Urinary bladder (tissue), 4 donors: ENCODE results near the gene SLC12A8. TPM values are rescaled to one million over a fixed set of nuclear protein-coding genes. Genes with fewer than 3 reads are reported as not detected.
A peak's percentile ranks its signal among the peaks of the same experiment; 100 is the strongest.

Experiments
- DNase-seq: peaks from one replicate; pipeline ENCODE4 v3.0.0-alpha.2; 2015; ENCODE audit errors: extremely low spot score
- H3K27ac ChIP-seq: one replicate; pipeline ENCODE4 v1.5.1; 2013; ENCODE audit warnings: low read depth, mild to moderate bottlenecking, moderate library complexity
- H3K36me3 ChIP-seq: one replicate; pipeline ENCODE4 v1.6.1; 2013; ENCODE audit warnings: mild to moderate bottlenecking, moderate library complexity; ENCODE audit not compliant: insufficient read depth
- H3K4me1 ChIP-seq: one replicate; pipeline ENCODE4 v1.6.1; 2013; ENCODE audit warnings: mild to moderate bottlenecking, moderate library complexity; ENCODE audit not compliant: insufficient read depth
- H3K4me3 ChIP-seq: one replicate; pipeline ENCODE4 v1.5.1; 2013; ENCODE audit warnings: low read depth, low read length
- WGBS: extraction: QIAGEN DNeasy Blood & Tissue Kit; methylation state at CpG from one replicate; pipeline ENCODE4 v1.1.7; 2013; 5-methylcytosine and 5-hydroxymethylcytosine counted together
- polyA plus RNA-seq: library from polyadenylated mRNA; stranded (reverse); fragments of 200-250 nt; gene quantifications from one replicate; pipeline ENCODE4 v1.2.3, GENCODE V29; 2013
- total RNA-seq: library from RNA; depleted of rRNA; stranded (reverse); fragments of >200 nt; gene quantifications from one replicate; pipeline ENCODE4 v1.2.3, GENCODE V29; 2014
- donor health status: healthy with polysubstance abuse.
- donor health status: healthy.

Gene SLC12A8
- total and polyA plus RNA-seq, 2 donors, result 1.4 to 2.9 TPM

DNA sequence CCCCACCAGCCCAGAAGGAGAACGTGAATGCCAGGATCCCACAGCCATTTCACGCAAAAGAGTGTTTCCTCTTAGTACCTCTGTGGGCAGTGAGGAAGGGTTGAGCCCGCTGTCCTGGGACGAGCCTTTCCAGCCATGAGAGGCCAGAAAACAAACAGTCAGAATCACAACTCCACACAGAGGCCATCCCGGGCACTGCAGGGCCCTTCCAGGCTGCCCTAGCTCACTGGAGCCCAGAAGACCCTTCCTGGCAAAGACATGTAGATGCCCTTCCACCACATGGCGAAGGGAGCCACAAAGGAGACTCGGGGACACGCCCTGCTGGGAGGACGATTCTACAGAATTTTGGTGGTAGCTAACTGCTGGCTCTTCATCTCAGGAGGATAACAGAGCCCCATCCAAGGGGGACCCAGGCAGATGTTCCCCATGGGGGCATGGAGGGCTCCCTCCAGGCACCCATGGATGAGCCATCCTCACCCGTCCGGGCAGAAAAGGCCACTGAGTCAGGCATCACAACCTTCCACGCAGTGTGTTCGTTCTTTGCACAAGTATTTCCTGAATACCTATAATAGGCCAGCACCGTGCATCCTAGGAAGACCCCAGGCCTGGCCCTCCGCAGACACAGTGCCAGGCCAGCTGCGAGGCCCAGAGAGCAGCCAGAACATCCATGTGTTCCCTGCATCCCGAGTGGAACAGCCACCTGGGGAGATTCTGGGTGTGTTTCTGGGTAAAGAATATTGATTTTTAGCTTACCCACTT is 47.2 kb downstream of the SLC12A8 start:
- WGBS, result 78% methylated on average over 17 of the region's 17 CpGs
- Histone ChIP-seq H3K4me3 (no peak overlapping the region), H3K36me3 (no peaks in the 10 kb centered on the region), H3K27ac (no peak overlapping the region), H3K4me1 (no peaks in the 10 kb centered on the region)
- DNase-seq, result no peak

DNA sequence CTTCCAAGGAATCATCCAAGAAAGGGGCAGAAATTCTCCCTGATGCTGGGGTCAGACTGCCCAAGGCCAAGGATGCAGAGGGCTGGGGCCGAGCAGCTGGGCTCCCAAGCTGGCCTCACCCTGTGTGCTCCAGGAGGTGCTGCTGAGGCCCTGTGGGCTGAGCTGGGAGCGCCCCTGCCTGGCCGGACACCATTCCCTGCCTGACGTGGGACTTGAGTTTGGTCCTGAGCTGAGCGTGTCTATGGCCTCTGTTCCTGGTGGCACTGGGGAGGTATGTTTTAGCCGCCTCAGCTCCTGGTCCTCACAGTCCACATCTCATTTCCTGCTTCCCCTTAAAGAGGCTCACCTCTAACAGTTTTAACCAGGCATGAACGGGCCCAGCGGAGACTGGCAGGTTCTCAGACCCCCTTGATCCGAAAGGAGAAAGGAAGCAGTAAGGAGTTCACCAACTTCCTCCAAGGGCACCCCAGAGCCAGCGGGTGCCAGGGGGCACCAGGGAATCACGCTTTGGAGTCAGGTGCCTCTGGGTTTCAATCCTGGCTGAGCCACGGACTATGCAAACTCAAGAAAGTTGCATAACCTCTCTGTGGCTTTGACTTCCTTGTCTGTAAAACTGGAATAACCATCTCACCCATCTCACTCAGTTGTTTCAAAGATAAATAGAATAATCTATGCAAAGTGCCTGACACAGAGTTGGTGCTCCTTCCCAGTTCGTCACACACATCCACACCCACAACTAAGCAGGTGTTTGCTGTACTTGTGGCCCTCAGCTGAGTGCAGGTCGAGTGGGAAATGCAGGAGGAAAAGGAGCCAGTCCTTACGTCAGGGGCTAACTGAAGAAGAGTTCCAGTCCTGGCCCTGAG is 48.6 kb downstream of the SLC12A8 start:
- Histone ChIP-seq H3K27ac (no peak overlapping the region), H3K36me3 (no peaks in the 10 kb centered on the region), H3K4me3 (no peak overlapping the region), H3K4me1 (no peaks in the 10 kb centered on the region)
- no peak for DNase-seq
- 82% methylated on average over 15 of the region's 15 CpGs for WGBS

DNA sequence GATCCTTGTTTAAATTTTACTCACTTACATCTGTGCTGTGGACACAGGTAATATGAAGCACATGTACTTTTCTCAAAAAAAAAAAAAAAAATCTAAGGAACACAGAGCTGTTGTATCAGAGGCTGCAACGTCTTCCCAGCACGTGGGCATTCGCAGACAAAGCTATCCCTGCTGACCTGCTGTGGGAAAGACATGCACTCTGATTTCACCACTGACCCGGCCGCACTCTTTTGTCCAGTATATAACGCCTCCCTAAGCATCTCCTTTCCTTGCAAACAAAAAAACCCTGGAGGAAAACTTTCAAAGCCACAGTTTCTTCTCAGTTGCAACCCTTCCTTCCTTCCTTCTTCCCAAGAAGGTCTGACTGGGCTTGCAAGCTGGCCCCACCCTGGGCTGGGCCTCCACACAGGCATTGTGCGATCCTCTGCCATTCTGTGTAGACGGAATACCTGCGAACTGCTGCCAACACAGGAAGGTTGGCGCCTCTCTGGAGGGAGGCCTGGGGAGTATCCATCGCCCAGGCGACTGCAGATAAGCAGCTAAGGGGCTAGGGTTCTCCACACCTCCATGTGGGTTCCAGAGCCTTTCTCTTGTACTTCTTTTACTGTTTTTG is 50.8 kb downstream of the SLC12A8 start:
- Histone ChIP-seq H3K27ac (no peak overlapping the region), H3K36me3 (no peaks in the 10 kb centered on the region), H3K4me1 (no peaks in the 10 kb centered on the region), H3K4me3 (no peak overlapping the region)
- WGBS, result 83% methylated on average over 12 of the region's 12 CpGs
- no peak for DNase-seq

DNA sequence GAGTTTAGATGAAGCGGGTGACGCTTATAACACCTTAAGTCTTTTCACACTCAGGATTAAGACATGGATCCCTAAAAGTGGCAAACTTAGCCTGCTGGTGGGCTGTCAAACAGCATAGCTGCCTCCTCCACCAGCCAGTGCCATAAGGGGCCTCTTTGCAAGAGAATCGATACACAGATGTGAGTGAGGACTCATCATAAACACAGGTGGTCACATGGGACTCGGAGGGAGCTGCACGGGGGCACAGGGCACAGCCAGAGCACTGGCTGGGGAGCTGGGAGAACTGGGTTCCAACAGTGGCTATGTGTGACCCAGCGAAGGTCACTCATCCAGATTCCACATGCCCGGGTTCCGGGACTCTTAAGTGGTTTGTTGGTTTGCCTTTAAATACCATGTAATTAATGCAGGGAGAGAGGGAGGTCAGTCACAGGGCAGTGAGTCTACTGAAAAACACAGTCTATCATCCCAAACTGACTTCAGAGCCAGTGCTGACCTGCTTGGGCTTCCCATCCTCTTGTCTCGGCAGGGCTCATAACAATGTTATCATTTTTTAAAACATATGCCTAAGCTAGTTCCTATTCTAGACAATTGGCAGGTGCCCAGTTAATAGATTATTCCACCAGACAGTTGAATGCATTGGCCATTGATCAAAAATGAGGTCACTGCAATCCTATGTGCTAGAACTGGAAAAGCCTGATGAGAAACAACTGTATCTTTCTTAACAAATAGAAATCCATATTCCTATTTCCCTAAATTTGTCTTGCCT is 51.8 kb downstream of the SLC12A8 start:
- H3K4me1 ChIP-seq, result no peaks in the 10 kb centered on the region
- no peak overlapping the region for H3K4me3 ChIP-seq
- H3K27ac ChIP-seq, result no peak overlapping the region
- H3K36me3 ChIP-seq, result no peaks in the 10 kb centered on the region
- WGBS, result 71% methylated on average over 9 of the region's 9 CpGs
- DNase-seq, result peak; percentile 29

DNA sequence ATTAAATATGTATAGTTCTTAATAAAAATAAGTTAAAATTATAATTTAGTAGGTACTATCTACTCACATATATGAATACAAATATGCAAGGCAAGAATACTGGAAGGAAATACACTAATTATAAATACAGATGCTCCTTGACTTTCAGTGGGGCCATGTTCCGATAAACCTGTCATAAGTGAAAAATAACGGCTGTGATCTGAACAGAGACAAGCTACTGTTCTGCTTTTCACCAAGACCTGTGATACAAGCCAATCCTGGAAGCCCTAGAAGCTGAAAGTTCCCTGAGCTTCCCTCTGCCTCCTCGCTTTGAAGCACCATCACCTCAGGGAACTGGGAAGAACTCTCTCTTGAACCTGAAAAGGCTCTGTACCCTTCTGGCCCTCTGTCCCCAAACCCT is 55.4 kb downstream of the SLC12A8 start:
- no peaks in the 10 kb centered on the region for H3K4me1 ChIP-seq
- H3K36me3 ChIP-seq, result no peaks in the 10 kb centered on the region
- H3K4me3 ChIP-seq, result no peak overlapping the region
- DNase-seq, result no peak
- no peak overlapping the region for H3K27ac ChIP-seq
- WGBS, result 71% methylated on average over 3 of the region's 3 CpGs

DNA sequence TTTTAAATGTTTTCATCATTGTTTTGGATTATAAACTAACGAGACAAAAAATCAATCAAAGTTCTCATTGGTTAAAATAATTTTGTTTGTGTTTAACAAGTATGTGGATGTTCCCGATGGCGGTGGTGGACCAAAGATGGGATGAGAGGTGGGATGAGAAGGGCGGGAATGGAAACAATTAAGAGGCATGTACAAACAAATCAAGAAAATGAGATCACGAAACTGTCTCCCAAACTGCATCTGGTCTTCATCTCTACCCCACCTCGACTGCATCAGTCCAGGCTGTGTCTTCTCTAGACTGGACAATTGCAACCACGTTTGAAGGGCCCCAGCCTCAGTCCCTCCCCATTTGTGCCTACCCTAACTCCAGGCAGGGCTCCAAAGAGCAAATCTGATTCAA is 56.1 kb downstream of the SLC12A8 start:
- no peak for DNase-seq
- Histone ChIP-seq H3K4me3 (no peak overlapping the region), H3K27ac (no peak overlapping the region), H3K4me1 (no peaks in the 10 kb centered on the region), H3K36me3 (no peaks in the 10 kb centered on the region)
- whole genome bisulfite sequencing, result 84% methylated on average over 7 of the region's 7 CpGs

DNA sequence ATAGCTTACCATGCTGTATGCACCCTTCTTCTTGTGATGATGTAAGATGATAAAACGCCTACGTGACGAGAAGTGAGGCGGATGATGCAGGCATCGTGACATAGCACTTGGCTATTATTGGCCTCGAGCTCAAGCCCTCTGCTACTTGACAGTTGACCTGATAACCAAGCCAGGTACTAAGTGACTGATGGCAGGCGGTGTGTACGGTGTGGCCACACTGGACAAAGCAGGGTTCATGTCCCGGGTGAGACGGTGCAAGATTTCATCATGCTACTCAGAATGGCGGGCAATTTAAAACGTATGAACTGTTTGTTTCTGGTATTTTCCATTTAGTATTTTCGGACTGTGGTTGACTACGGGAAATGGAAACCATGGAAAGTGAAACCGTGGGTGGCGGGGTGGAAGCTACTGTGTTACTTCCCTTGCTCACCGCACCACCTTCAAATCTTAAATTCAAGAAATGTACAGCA is 57.7 kb downstream of the SLC12A8 start:
- 87% methylated on average over 17 of the region's 17 CpGs for WGBS
- Histone ChIP-seq H3K36me3 (no peaks in the 10 kb centered on the region), H3K4me3 (no peak overlapping the region), H3K4me1 (no peaks in the 10 kb centered on the region), H3K27ac (no peak overlapping the region)
- no peak for DNase-seq

DNA sequence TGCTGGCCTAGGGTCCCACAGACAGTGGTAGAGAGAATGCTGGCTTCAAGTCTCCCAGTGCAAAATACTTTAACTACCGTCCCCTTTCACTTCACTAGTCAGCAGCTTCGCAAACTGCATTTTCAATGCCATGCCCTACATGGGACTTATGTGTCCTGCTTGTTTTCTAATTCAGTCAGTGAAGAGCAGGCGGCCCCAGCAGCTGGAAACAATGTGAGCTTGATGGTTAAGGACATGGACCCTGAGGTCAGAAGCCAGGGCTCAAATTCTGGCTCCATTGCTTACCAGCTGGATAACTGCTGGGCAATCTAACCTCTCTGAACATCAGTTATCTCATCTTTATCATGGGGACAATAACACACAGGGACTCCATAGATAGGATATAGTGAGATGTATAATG is 58.4 kb downstream of the SLC12A8 start:
- no peak for DNase-seq
- H3K4me1 ChIP-seq, result no peaks in the 10 kb centered on the region
- H3K36me3 ChIP-seq, result no peaks in the 10 kb centered on the region
- H3K27ac ChIP-seq, result no peak overlapping the region
- H3K4me3 ChIP-seq, result no peak overlapping the region
- WGBS, result 95% methylated on average over 3 of the region's 3 CpGs

DNA sequence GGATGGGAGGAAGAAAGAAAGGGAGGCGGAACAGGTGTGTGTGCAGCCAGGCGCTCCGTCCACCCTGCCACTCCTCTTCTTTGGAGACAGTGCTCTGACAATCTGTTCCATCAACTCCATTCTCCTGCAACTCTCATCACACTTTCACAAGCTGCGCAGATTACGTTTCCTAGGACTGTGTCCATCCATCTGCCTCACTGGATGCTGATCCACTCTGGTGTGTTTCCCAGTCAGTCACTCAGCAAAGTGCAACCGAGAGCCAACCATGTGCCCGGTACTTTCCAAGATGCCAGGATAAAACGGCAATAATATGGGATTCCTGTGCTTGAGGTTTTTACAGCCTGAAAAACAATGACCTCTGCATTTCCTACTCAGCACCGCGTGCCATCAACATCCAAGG is 59.6 kb downstream of the SLC12A8 start:
- no peak overlapping the region for H3K4me3 ChIP-seq
- DNase-seq, result no peak
- H3K36me3 ChIP-seq, result no peaks in the 10 kb centered on the region
- 89% methylated on average over 10 of the region's 10 CpGs for WGBS
- no peak overlapping the region for H3K27ac ChIP-seq
- no peaks in the 10 kb centered on the region for H3K4me1 ChIP-seq

DNA sequence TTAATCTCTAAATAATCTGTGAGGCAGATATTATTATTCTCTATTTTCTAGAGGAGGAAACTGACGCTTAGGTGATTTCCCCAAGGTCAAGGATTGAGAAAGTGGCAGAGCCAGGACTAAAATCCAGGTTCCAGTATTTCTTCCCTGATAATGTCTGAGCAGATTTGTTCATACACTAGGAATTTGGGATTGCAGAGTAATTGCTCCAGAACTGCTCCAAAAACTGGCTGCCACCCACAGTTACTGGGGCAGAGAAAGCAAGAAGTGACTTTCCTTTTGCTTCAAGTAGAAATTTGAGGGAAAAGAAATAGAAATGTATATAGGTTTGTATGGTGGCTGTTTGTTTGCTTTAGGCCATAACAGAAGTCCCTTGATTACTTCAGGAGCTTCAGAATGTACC is 60.6 kb downstream of the SLC12A8 start:
- no peak for DNase-seq
- WGBS, result 89% methylated on average over 1 of the region's 1 CpG
- Histone ChIP-seq H3K4me1 (no peaks in the 10 kb centered on the region), H3K4me3 (no peak overlapping the region), H3K36me3 (no peaks in the 10 kb centered on the region), H3K27ac (no peak overlapping the region)

DNA sequence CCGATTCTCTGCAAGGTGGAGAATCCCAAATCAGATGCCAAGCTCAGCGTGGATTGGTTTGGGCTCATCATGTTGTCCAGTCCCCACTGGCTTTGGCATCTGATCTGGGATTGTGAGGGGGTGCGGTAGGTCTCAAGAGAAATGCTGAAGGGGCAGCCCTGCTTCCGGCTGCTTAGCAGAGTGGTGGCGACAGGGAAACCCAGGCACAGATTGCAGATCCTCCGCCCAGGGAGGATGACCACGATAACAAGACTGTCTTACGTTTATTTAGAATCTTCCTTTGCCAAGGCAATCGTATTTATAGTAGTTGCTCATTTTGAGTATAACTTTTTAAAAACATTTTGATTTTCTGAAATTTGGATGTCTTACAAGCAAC is 61.1 kb downstream of the SLC12A8 start:
- 80% methylated on average over 9 of the region's 9 CpGs for WGBS
- Histone ChIP-seq H3K4me3 (no peak overlapping the region), H3K27ac (no peak overlapping the region), H3K36me3 (no peaks in the 10 kb centered on the region), H3K4me1 (no peaks in the 10 kb centered on the region)
- no peak for DNase-seq

DNA sequence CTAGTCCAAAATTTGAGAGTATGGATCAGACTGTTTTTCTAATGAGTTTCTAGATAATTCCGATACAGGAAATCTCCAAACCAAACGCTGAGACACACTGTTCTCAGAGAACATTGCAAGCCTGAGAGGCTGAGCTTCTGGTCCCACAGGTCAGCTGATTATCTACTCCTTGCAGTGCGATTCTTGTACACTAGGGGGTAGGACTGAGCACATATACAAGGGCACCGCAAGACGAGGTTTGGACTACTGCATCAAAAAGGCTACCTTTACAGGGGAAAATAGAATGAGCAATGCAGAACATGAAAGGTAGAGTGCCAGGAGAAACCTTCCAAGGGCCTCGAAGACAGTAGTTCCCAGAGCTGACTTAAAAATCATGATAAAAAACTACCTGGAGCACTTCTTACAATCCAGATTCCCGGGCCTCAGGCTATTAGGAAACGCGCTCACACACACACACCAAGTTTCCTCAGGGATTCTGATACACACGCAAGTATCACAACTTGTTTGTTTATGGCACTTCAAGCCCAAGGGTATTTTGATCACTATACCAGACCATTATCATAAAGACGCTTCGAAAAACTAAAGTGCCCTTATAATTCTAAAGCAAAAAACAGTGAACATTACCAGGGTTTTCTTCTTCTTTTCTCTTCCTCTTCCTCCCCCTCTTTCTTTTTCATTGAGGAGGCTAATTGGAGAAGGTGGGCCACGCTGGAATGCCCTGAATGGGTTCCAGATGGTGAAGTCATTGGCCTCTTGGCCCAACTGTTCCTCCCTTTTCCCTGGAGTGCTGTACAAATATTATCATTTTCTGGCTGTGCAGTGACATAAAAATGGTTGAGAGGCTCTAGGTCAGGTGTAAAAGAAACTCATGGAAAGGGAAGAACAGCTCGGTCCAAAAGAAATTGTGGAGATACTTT is 61.8 kb downstream of the SLC12A8 start:
- no peaks in the 10 kb centered on the region for H3K4me1 ChIP-seq

More for the DNA sequence above, 61.8 kb downstream of the SLC12A8 start:
- WGBS, result 86% methylated on average over 14 of the region's 14 CpGs
- Histone ChIP-seq H3K27ac (no peak overlapping the region), H3K4me3 (no peak overlapping the region), H3K36me3 (no peaks in the 10 kb centered on the region)
- DNase-seq, result no peak
